ENCODE results near the gene AKAP13. TPM values are rescaled to one million over a fixed set of nuclear protein-coding genes. Genes with fewer than 3 reads are reported as not detected.
A peak's percentile ranks its signal among the peaks of the same experiment; 100 is the strongest.

Gene AKAP13
- total and polyA plus RNA-seq, 2 donors: 84.2 to 206 TPM

DNA sequence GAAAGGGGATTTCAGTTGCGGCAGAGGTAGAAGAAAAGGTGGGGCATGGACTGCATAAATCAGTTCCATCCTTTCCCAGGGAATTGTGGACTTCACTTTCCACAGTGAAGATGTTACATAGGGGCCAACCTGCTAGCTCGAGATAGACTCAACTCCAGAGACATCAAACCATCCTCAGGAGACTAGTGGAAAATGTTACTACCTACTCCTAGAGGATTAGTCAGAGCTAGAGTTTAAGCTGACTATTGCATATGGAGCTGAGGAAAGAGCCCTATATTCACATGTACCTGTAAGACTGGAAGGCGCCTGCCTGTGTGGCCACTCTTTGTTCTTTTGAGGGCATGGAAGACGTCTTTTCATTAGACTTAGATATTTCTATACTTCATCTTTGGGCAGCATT is 345.2 kb downstream of the AKAP13 start:
- H3K4me1 ChIP-seq (ENCODE audit: insufficient read depth): no peaks in the 10 kb centered on the region
- H3K4me3 ChIP-seq (ENCODE audit: low read depth, low read length): no peak overlapping the region
- peaks cover 6% of the 10 kb centered on the region for H3K36me3 ChIP-seq (ENCODE audit: insufficient read depth)
- WGBS: 85% methylated on average over 4 of the region's 4 CpGs
- DNase-seq (ENCODE audit: extremely low spot score): no peak
- H3K27ac ChIP-seq (ENCODE audit: low read depth): no peak overlapping the region

GRCh38 chr15:85726454-85726853 is 346.1 kb downstream of the AKAP13 start:
- Histone ChIP-seq H3K4me1 (ENCODE audit: insufficient read depth) (no peaks in the 10 kb centered on the region), H3K4me3 (ENCODE audit: low read depth, low read length) (no peak overlapping the region), H3K27ac (ENCODE audit: low read depth) (no peak overlapping the region), H3K36me3 (ENCODE audit: insufficient read depth) (peaks cover 6% of the 10 kb centered on the region)
- 36% methylated on average over 2 of the region's 2 CpGs for WGBS
- DNase-seq (ENCODE audit: extremely low spot score): no peak

DNA sequence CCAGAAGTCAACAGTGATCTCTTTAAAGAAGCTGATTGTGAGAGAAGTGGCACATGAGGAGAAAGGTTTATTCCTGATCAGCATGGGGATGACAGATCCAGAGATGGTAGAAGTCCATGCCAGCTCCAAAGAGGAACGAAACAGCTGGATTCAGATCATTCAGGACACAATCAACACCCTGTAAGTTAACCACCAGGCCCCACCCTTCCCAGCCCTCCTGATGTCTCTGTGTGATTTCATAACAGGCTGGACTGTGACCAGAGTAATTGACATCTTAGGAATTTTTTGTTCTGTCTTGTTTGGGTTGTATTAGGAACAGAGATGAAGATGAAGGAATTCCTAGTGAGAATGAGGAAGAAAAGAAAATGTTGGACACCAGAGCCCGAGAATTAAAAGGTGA is 346.7 kb downstream of the AKAP13 start:
- peak overlapping the region; percentile 60 for H3K27ac ChIP-seq (ENCODE audit: low read depth)
- peaks cover 6% of the 10 kb centered on the region for H3K36me3 ChIP-seq (ENCODE audit: insufficient read depth)
- no peak for DNase-seq (ENCODE audit: extremely low spot score)
- 58% methylated on average over 2 of the region's 2 CpGs for WGBS
- no peaks in the 10 kb centered on the region for H3K4me1 ChIP-seq (ENCODE audit: insufficient read depth)
- no peak overlapping the region for H3K4me3 ChIP-seq (ENCODE audit: low read depth, low read length)

- no peak overlapping the region for H3K27ac ChIP-seq (ENCODE audit: low read depth)
- DNase-seq (ENCODE audit: extremely low spot score): no peak
- H3K4me3 ChIP-seq (ENCODE audit: low read depth, low read length): no peak overlapping the region
- peaks cover 9% of the 10 kb centered on the region for H3K36me3 ChIP-seq (ENCODE audit: insufficient read depth)
- no peaks in the 10 kb centered on the region for H3K4me1 ChIP-seq (ENCODE audit: insufficient read depth)
- 36% methylated on average over 5 of the region's 5 CpGs for WGBS
Observed at GRCh38 chr15:85730001-85730820, 349.8 kb downstream of the AKAP13 start.

- Histone ChIP-seq H3K4me1 (ENCODE audit: insufficient read depth) (no peaks in the 10 kb centered on the region), H3K36me3 (ENCODE audit: insufficient read depth) (peaks cover 10% of the 10 kb centered on the region), H3K27ac (ENCODE audit: low read depth) (no peak overlapping the region), H3K4me3 (ENCODE audit: low read depth, low read length) (no peak overlapping the region)
- DNase-seq (ENCODE audit: extremely low spot score): no peak
Observed at GRCh38 chr15:85733416-85733815, 353.0 kb downstream of the AKAP13 start.

GRCh38 chr15:85737061-85737460 is 356.7 kb downstream of the AKAP13 start:
- 92% methylated on average over 6 of the region's 6 CpGs for WGBS
- Histone ChIP-seq H3K4me1 (ENCODE audit: insufficient read depth) (no peaks in the 10 kb centered on the region), H3K36me3 (ENCODE audit: insufficient read depth) (peaks cover 13% of the 10 kb centered on the region), H3K4me3 (ENCODE audit: low read depth, low read length) (no peak overlapping the region), H3K27ac (ENCODE audit: low read depth) (no peak overlapping the region)
- DNase-seq (ENCODE audit: extremely low spot score): no peak

DNA sequence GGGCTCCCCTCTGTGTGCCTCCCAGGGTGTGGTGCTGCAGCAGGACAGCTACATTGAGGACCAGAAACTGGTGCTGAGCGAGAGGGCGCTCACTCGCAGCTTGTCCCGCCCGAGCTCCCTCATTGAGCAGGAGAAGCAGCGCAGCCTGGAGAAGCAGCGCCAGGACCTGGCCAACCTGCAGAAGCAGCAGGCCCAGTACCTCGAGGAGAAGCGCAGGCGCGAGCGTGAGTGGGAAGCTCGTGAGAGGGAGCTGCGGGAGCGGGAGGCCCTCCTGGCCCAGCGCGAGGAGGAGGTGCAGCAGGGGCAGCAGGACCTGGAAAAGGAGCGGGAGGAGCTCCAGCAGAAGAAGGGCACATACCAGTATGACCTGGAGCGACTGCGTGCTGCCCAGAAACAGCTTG is 360.6 kb downstream of the AKAP13 start:
- no peak for DNase-seq (ENCODE audit: extremely low spot score)
- no peak overlapping the region for H3K27ac ChIP-seq (ENCODE audit: low read depth)
- 93% methylated on average over 20 of the region's 20 CpGs for WGBS
- no peak overlapping the region for H3K4me3 ChIP-seq (ENCODE audit: low read depth, low read length)
- no peaks in the 10 kb centered on the region for H3K4me1 ChIP-seq (ENCODE audit: insufficient read depth)
- peaks cover 14% of the 10 kb centered on the region for H3K36me3 ChIP-seq (ENCODE audit: insufficient read depth)

GRCh38 chr15:85741662-85742061 is 361.3 kb downstream of the AKAP13 start:
- H3K4me1 ChIP-seq (ENCODE audit: insufficient read depth): no peaks in the 10 kb centered on the region
- H3K36me3 ChIP-seq (ENCODE audit: insufficient read depth): peaks cover 10% of the 10 kb centered on the region
- no peak overlapping the region for H3K4me3 ChIP-seq (ENCODE audit: low read depth, low read length)
- WGBS: 91% methylated on average over 11 of the region's 11 CpGs
- DNase-seq (ENCODE audit: extremely low spot score): no peak
- no peak overlapping the region for H3K27ac ChIP-seq (ENCODE audit: low read depth)

DNA sequence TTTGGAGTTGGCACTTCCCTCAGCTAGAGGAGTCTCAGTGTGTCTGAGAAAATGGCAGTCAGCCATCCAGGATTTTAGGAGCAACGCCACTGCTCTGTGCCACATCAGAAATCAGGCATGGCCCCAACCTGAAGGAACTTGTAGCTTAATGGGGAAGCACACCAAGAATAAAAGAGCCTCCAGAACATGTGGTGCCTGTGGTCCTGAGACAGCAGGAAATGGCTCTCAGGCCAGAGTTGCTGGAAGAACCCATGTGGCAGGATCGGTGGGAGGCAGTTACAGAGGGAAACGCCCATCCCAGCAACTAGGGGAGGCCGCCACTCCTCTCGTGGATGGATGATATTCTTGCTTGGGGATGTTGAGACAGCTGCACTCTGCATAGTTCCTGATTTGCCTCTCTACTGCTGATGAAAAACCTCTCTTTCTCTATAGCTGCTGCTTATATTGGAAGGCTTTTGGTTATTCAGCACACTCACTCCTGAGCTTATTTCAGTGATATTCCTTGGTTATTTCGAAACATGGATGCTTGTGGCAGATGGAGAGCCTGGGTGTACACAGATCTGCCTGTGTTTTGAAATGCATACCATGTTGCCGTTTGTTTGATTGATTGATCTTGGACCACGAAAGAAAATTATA is 361.9 kb downstream of the AKAP13 start:
- H3K4me1 ChIP-seq (ENCODE audit: insufficient read depth): no peaks in the 10 kb centered on the region
- H3K27ac ChIP-seq (ENCODE audit: low read depth): no peak overlapping the region
- WGBS: 65% methylated on average over 8 of the region's 8 CpGs
- H3K4me3 ChIP-seq (ENCODE audit: low read depth, low read length): no peak overlapping the region
- no peak for DNase-seq (ENCODE audit: extremely low spot score)
- peaks cover 10% of the 10 kb centered on the region for H3K36me3 ChIP-seq (ENCODE audit: insufficient read depth)

GRCh38 chr15:85743392-85744055 is 363.1 kb downstream of the AKAP13 start:
- Histone ChIP-seq H3K27ac (ENCODE audit: low read depth) (no peak overlapping the region), H3K4me3 (ENCODE audit: low read depth, low read length) (no peak overlapping the region), H3K36me3 (ENCODE audit: insufficient read depth) (peaks cover 12% of the 10 kb centered on the region), H3K4me1 (ENCODE audit: insufficient read depth) (no peaks in the 10 kb centered on the region)
- 84% methylated on average over 14 of the region's 14 CpGs for WGBS
- no peak for DNase-seq (ENCODE audit: extremely low spot score)

DNA sequence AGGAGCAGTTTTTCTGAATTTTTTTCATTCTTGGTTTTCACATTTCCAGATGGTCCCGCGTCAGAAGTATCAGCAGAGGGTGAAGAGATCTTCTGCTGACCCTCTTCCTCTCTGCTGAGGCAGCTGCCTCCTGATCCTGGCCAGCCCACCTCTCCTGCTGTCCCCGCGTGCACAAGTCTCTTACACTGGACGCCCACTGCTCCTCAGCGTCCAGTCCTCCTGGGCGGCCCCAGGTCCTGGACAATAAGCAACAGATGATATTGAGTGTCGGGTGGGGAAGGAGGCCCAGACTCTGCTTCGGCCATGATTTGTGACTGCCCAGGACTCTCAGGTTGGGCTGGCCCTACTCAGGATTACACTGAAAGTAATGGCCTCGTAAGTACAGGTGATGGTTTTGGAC is 364.2 kb downstream of the AKAP13 start:
- H3K36me3 ChIP-seq (ENCODE audit: insufficient read depth): peaks cover 12% of the 10 kb centered on the region
- no peak for DNase-seq (ENCODE audit: extremely low spot score)
- no peak overlapping the region for H3K4me3 ChIP-seq (ENCODE audit: low read depth, low read length)
- WGBS: 88% methylated on average over 10 of the region's 10 CpGs
- no peak overlapping the region for H3K27ac ChIP-seq (ENCODE audit: low read depth)
- H3K4me1 ChIP-seq (ENCODE audit: insufficient read depth): no peaks in the 10 kb centered on the region

GRCh38 chr15:85745023-85745422 is 364.6 kb downstream of the AKAP13 start:
- H3K27ac ChIP-seq (ENCODE audit: low read depth): no peak overlapping the region
- H3K4me1 ChIP-seq (ENCODE audit: insufficient read depth): no peaks in the 10 kb centered on the region
- 90% methylated on average over 12 of the region's 12 CpGs for WGBS
- H3K4me3 ChIP-seq (ENCODE audit: low read depth, low read length): no peak overlapping the region
- peaks cover 12% of the 10 kb centered on the region for H3K36me3 ChIP-seq (ENCODE audit: insufficient read depth)
- DNase-seq (ENCODE audit: extremely low spot score): no peak

- Histone ChIP-seq H3K36me3 (ENCODE audit: insufficient read depth) (peaks cover 12% of the 10 kb centered on the region), H3K4me3 (ENCODE audit: low read depth, low read length) (no peak overlapping the region), H3K4me1 (ENCODE audit: insufficient read depth) (no peaks in the 10 kb centered on the region), H3K27ac (ENCODE audit: low read depth) (no peak overlapping the region)
- DNase-seq (ENCODE audit: extremely low spot score): no peak
- WGBS: 82% methylated on average over 14 of the region's 14 CpGs
Observed at GRCh38 chr15:85745525-85746150, 365.2 kb downstream of the AKAP13 start.

Measured in urinary bladder (tissue), 4 donors.